Neural progenitor cell (in vitro differentiated cells): ENCODE results near the gene PON1.

Experiments
- CTCF ChIP-seq: fragments of 200-600 bp; sonication (generic); IDR thresholded peaks from 2 replicates; pipeline ENCODE4 v1.5.1; 2017; ENCODE audit warnings: antibody characterized with exemption, mild to moderate bottlenecking
- EZH2phosphoT487 ChIP-seq: fragments of 200-600 bp; sonication (generic); IDR thresholded peaks from 2 replicates; pipeline ENCODE4 v1.6.1; 2017; ENCODE audit warnings: antibody characterized with exemption

GRCh38 chr7:95251966-95252365, 72.4 kb downstream of the PON1 start:
- no peak for TF ChIP-seq EZH2phosphoT487
- TF ChIP-seq CTCF, result no peak
